Stomach smooth muscle (tissue), 2 donors: ENCODE measurements around the gene RILP.

Source experiments
- H3K27ac ChIP-seq: one replicate; pipeline ENCODE4 v1.7.0; 2013; ENCODE audit warnings: mild to moderate bottlenecking, low read length, inconsistent platforms
- H3K27me3 ChIP-seq, 2 donors: one replicate each; pipeline ENCODE4 v1.7.0; 2013; ENCODE audit warnings: low read length in 2 of 2; ENCODE audit not compliant: insufficient read depth in 2 of 2, control insufficient read depth in 1 of 2
- H3K36me3 ChIP-seq, 2 donors: one replicate each; pipeline ENCODE4 v1.7.0; 2013; ENCODE audit warnings: low read length in 2 of 2; ENCODE audit not compliant: control insufficient read depth in 2 of 2, insufficient read depth in 2 of 2
- H3K4me1 ChIP-seq: one replicate; pipeline ENCODE4 v1.7.0; 2013; ENCODE audit warnings: low read length; ENCODE audit not compliant: control insufficient read depth, insufficient read depth
- H3K4me3 ChIP-seq, 2 donors: one replicate each; pipeline ENCODE4 v1.7.0; 2013; ENCODE audit warnings: low read length in 2 of 2
- H3K9ac ChIP-seq, 2 donors: one replicate each; pipeline ENCODE4 v1.7.0; 2013; ENCODE audit warnings: low read length in 2 of 2, mild to moderate bottlenecking in 1 of 2
- H3K9me3 ChIP-seq, 2 donors: one replicate each; pipeline ENCODE4 v1.7.0; 2013; ENCODE audit warnings: low read length in 2 of 2; ENCODE audit not compliant: control insufficient read depth in 2 of 2
- donor health status: healthy.
- donor health status: Pancreatic carcinoma.

The RILP gene

GRCh38 chr17:1647802-1648171 is 1.9 kb downstream of the RILP start:
- Histone ChIP-seq H3K9ac (peak overlapping the region in 1 of 2 donors; percentile 36), H3K27me3 (no peaks in the 10 kb centered on the region), H3K9me3 (no peaks in the 10 kb centered on the region), H3K4me1 (peaks cover 45% of the 10 kb centered on the region), H3K27ac (peak overlapping the region; percentile 93), H3K36me3 (peaks cover 20 to 22% of the 10 kb centered on the region in 2 donors), H3K4me3 (peak overlapping the region; percentile 64 to 78)

- Histone ChIP-seq H3K9ac (no peak overlapping the region), H3K4me1 (peaks cover 45% of the 10 kb centered on the region), H3K27ac (peak overlapping the region; percentile 18)
Measured at GRCh38 chr17:1646199-1646875, 3.3 kb downstream of the RILP start.

DNA sequence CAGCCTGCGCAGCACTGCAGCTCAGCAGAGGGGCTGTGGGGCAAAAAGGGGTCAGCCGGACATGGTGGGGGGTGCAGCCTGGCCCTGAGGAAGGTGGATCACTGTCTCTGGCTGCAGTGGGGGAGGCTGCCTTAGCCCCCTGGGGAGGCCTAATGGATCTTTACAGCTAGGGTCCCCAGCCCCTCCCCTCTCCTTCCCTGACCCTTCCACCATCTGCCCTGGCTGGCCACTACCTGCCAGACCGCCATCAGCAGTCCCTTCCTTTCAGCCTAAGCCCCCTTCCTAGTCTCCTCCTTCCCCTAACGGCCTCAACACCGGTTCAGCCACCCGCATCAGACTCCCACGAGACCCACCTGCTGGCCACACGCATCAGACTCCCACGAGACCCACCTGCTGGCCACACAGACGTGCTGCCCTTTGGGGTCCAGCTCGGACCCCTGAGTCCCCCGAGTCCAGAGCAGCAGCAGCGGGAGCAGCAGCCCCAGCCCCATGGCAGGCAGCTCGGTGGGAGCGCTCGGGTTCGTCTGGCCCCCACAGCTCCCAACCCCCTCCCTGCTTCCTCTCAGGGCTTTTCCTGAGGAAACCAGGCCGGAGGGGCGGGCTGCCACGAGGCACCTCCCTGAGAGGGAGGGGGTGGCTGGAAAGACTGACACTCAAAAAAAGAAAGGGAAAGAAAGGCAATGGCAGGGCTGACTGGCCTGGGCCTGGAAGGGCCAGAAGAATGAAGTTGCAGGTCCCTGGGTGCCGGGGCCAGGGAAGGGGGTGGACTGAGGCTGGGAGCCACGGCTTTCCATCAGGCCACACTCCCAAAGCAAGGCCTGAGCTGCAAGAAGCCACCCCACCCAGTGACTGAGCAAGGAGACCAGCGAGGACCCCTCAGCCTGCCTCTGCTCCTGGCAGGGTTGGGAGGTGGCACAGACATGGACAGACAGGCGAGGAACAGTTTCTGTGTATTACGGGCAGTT is 4.2 kb downstream of the RILP start, which contains the start of gene SCARF1:
TSS of gene SCARF1 (minus strand) at position 526 of the 965 bp plus-strand sequence. CDS start at position 491, 35 bp downstream.
- Histone ChIP-seq H3K4me1 (peaks cover 39% of the 10 kb centered on the region), H3K9me3 (no peaks in the 10 kb centered on the region), H3K27ac (peak within 1 kb of the TSS; percentile 18), H3K36me3 (peaks cover 0 to 2% of the 10 kb centered on the region in 2 donors), H3K27me3 (no peaks in the 10 kb centered on the region), H3K9ac (no peak within 1 kb of the TSS), H3K4me3 (peak within 1 kb of the TSS in 1 of 2 donors; percentile 70)

More at GRCh38 chr17:1646199-1646875, 3.3 kb downstream of the RILP start:
- H3K36me3 ChIP-seq, result peaks cover 6 to 10% of the 10 kb centered on the region in 2 donors
- no peaks in the 10 kb centered on the region for H3K27me3 ChIP-seq
- H3K4me3 ChIP-seq, result peak overlapping the region in 1 of 2 donors; percentile 22
- H3K9me3 ChIP-seq, result no peaks in the 10 kb centered on the region

- Histone ChIP-seq H3K4me3 (peak overlapping the region in 1 of 2 donors; percentile 70), H3K9ac (no peak overlapping the region), H3K27ac (peak overlapping the region; percentile 11), H3K4me1 (peaks cover 30% of the 10 kb centered on the region), H3K27me3 (no peaks in the 10 kb centered on the region), H3K36me3 (peaks cover 0 to 2% of the 10 kb centered on the region in 2 donors), H3K9me3 (no peaks in the 10 kb centered on the region)
Measured at GRCh38 chr17:1644493-1645206, 5.0 kb downstream of the RILP start.

DNA sequence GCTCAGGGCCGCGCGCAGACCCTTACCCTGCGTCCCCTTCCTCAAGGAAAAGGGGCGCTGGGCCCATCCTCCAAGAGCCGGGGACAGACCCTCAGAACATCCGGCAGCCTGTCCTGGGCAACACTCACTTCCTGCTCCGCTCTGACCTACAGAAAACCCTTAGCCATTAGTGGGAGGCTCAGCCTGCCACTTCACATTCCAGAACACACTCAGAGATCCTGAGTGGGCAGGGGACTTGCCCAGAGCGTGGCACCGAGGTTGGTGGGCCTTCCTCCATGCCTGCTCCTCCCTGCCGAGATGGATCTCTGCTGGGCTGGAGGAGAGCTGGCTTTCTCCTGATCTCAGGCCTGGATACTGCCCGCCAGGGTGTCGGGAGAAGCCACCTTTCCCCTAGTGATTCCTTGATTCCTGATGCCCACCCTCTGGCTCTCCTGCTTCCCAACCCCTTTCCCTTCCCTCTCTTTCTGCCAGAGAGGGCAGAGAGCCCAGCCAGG is 5.6 kb downstream of the RILP start:
- no peak overlapping the region for H3K9ac ChIP-seq
- no peaks in the 10 kb centered on the region for H3K27me3 ChIP-seq
- H3K4me3 ChIP-seq, result peak overlapping the region; percentile 30 to 70
- H3K27ac ChIP-seq, result no peak overlapping the region
- H3K36me3 ChIP-seq, result peaks cover 0 to 2% of the 10 kb centered on the region in 2 donors
- H3K9me3 ChIP-seq, result no peaks in the 10 kb centered on the region
- H3K4me1 ChIP-seq, result peaks cover 28% of the 10 kb centered on the region

DNA sequence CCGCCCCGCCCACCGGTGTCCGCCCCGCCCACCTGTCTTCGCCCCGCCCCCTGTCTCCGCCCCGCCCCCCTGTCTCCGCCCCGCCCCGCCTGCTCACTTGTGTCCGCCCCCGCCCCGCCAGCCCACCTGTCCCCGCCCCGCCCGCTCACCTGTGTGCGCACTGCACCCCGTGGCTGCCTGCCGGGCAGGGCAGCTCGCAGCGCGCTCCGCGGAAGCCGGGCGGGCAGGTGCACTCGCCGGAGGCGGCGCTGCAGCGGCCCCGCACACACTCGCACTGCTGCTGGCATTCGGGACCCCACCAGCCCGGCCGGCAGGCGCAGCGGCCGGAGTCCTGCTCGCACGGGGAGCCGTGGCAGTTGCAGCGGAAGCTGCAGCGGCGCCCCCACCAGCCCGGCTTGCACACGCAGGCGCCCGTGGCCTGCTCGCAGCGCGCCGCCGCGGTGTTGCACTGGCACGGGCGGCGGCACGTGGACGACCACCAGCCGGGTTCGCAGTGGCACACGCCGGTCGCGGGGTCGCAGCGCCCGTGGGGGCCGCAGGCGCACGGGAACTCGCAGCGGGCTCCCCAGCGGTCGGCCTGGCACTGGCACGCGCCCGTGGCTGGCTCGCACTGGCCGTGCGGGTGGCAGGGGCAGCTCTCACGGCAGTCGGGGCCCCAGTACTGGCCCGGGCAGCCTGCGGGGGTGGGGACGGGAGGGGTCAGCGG is 6.2 kb downstream of the RILP start:
- Histone ChIP-seq H3K9me3 (no peaks in the 10 kb centered on the region), H3K4me1 (peaks cover 25% of the 10 kb centered on the region), H3K27me3 (no peaks in the 10 kb centered on the region), H3K36me3 (peaks cover 0 to 2% of the 10 kb centered on the region in 2 donors), H3K9ac (no peak overlapping the region), H3K4me3 (peak overlapping the region; percentile 30 to 70), H3K27ac (no peak overlapping the region)

DNA sequence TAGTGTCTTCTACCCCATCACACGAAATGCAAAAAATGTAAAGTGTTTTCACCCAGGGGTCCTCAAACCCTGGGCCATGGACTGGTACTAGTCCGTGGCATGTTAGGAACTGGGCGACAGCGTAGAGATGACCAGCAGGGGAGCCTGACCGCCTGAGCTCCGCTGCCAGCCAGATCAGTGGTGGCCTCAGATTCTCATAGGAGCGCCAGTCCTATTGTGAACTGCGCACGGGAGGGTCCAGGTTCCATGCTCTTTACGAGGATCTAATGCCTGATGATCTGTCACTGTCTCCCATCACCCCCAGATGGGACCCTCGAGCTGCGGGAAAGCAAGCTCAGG is 8.6 kb downstream of the RILP start:
- no peak overlapping the region for H3K9ac ChIP-seq

DNA sequence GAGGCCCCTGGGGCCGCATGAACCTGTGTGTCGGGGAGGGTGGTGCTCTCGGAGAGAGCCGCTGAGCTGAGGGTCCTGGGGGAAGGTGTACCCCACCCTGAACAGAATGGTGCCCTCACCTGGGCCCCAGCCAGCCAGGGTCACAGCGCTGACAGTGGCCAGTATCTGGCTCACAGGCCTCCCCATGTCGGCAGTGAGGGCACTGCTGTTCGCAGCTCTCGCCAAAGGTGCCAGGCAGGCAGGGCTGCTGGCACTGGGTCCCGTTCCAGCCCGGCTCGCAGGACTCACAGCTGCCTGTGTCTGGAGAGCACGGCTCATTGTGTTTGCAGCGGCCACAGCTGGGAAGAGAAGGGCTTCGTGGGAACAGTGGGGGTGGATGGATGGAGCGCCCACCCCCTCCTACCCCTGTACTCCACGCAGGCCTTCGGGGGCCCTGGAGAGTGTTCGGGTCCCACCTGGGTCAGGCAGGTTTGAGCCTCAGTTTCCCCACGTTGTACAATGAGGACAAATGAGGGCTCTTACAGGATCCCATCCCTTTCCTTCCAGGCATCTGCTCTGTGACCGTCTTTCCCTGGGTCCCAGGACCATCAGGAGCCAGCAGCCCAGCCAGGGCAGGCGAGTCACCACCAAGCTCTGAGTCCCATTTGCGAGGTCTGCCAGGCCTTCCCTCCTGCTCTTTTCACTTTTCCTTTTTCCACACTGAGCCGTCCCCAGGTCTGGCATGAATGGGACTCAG is 9.2 kb downstream of the RILP start:
- Histone ChIP-seq H3K9me3 (no peaks in the 10 kb centered on the region), H3K27ac (no peak overlapping the region), H3K27me3 (no peaks in the 10 kb centered on the region), H3K4me3 (no peak overlapping the region), H3K9ac (no peak overlapping the region), H3K36me3 (peaks cover 0 to 3% of the 10 kb centered on the region in 2 donors), H3K4me1 (peaks cover 9% of the 10 kb centered on the region)

More for the DNA sequence above, 8.6 kb downstream of the RILP start:
- Histone ChIP-seq H3K36me3 (peaks cover 0 to 3% of the 10 kb centered on the region in 2 donors), H3K27me3 (no peaks in the 10 kb centered on the region), H3K4me3 (no peak overlapping the region), H3K4me1 (peaks cover 9% of the 10 kb centered on the region), H3K27ac (no peak overlapping the region), H3K9me3 (no peaks in the 10 kb centered on the region)

- Histone ChIP-seq H3K36me3 (peaks cover 0 to 3% of the 10 kb centered on the region in 2 donors), H3K27me3 (no peaks in the 10 kb centered on the region), H3K9me3 (no peaks in the 10 kb centered on the region), H3K4me3 (no peak overlapping the region), H3K27ac (no peak overlapping the region), H3K9ac (no peak overlapping the region), H3K4me1 (peaks cover 9% of the 10 kb centered on the region)
Measured at GRCh38 chr17:1639549-1640180, 10.0 kb downstream of the RILP start.
